Suppressor macrophage treated with lipopolysaccharide for 4 hours (primary cell): ENCODE results near the gene TUBA8.
A peak's percentile ranks its signal among the peaks of the same experiment; 100 is the strongest.
"Not testable (repeated sequence)": the region's sequence is repeated elsewhere in the genome, so short reads cannot be mapped to it uniquely, and the experiment has no call there.

Experiments used
- DNase-seq: peaks from one replicate; pipeline ENCODE4 v3.0.0-alpha.2; 2020

The TUBA8 gene

DNA sequence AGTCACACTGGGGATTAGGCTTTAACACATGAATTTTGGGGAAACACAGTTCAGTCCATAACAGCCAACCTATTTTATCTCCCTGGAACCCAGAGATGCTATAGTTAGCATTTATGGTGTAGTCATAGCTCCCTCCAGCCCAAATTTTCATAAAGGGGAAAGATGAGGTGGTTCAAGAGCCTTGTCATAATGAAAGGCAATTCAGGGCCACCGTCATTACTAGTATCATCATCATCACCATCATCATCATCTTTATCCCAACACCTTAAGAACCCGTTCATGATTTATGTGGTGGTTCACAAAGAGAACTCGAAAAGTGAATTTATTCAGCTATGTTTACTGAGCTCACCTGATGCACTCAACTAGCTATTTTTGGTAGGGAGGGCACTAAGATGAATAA, 2.4 kb upstream of the TUBA8 start:
- DNase-seq: no peak

DNA sequence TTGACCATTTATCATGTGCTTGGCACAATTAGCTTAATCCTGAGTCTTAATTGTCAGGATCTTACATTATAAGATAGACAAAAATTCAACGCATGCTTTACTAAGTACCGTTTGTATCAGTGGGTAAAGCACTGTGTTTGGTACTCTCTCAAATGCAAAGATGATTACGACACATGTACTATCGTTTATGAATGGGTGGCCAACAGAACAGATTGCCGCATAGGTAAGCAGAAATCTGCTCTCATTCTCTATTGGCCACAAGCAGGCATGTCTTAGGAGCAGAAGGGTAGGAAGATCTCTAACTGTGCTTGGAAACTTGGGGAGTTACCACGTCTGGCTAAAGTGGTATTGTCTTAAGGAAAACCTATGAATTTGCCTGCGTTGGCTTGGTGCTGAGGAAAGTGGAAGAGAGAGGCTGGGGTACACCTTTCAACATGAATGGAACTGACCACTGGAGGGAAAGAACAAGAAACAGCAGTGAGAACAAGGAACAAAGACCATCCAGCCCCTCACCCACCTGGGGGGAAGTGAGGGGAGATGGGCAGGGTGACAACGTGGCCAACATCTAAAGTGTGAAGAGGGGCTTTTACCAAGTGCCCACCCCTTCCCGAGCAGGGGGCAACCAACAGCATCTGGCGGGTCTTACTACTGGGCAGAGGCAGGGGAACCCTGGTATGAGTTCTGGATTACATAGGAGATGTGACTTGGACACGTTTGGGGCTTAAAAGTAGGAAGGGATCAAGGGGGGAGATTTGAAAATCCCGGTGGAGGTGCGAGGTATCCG, 1.0 kb upstream of the TUBA8 start:
- DNase-seq: no peak

DNA sequence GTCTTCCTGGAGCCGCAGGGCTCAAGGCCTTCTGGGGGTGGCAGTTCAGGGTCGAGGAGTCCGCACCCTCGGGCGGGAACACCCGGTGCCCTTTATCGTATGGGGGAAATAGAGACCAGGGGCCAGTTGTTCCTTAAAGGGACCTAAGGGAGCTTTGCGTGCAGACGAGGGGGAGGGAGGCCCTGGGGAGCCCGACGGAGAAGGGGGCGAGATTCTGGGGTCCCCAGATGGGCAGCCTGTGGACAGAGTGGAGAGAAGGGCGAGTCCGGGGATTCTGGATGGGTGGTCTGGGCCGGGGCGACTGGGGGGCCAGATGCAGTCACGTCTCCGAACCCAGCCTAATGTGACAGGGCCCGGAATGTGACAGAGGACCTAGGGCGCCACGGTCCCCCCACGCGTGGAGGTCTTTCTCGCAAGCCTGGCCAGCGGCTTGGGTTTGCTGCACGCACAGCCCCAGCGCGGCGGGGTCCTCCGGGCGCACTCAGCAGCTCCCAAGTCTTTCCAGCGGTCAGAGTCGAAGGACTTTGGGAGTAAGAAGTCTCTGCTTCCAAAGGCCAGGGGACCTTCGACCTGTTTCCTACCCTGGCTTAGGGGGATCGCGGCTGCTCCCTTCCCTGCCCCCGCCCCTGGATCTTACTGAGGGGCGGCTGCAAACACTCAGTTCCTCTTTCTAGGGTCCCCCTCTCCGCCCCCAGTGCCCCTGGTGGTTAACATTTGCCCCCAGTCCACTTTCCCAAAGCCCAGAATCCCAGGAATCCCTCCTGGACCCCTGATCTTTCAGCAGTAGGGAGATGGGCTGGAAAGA, 547 bp downstream of the TUBA8 start:
- DNase-seq: no peak

DNA sequence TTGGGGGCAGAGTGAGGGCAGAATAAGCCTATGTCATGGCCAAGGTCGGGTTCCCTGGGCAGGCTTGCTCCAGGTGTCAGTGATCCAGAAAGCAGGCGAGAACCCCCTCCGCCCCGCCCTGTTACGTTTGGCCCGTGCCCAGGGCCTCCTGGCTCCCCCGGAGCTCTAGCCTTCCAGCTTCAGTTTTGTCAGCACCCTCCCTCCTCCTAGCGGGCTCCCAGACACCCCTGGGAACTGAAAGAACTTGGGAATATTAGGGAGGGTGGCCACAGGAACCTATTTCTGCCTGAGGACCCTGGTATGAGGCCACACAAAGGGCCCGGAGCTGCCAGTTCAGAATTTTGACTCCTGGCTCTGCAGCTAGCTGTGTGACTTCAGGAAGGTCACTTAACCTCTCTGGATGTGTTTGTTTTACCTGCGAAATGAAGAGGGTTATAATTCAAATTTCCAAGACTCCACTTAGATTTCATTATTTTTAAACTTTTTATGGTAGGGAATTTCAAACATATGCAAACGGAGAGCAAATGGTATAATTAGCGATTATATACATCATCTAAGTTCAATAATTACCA, 1.2 kb downstream of the TUBA8 start:
- no peak for DNase-seq

GRCh38 chr22:18112440-18112839, 1.8 kb downstream of the TUBA8 start:
- DNase-seq: no peak

GRCh38 chr22:18113680-18114394, 3.2 kb downstream of the TUBA8 start:
- DNase-seq: peak; percentile 28

DNA sequence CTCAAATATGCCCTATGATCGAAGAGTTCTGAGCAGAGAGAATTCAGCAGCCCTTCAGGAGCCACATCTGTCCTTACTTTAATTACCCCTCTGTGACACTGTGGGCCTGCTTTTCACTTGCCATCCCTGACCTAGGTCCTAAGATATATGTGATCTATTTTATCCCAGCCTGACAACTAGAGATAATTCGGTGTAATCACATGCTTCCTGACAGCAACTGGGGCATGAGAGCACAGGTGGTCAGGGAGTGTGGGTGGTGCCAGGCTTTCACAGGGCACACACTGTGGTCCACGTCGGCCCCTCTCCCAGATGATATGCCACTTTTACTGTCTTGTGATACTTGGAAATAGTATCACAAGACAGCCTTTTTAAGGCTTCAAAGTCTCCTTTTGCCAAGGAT, 3.9 kb downstream of the TUBA8 start:
- DNase-seq: no peak

GRCh38 chr22:18114976-18115652, 4.5 kb downstream of the TUBA8 start:
- no peak for DNase-seq

- DNase-seq: peak; percentile 16
Observed at GRCh38 chr22:18115906-18116371, 5.3 kb downstream of the TUBA8 start.

DNA sequence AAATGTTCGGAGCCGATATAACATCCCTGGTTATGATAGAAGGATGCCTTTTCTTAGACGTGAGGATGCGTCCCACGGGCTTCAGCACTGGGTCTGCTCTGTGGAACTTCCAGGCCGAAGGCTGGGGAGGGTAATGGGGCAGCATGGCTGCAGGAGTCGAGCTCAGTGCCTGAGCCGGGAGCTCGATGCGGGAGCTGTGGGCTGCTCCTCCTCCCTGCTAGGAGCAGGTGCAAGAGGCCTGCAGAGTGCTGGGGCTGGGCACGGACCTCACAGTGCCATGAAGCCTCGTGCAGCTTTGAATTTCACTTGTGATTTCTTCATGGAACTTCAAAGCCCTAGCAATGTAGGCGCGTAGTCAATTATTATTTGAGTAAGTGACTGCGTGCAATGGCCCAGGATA, 6.0 kb downstream of the TUBA8 start:
- DNase-seq: no peak

GRCh38 chr22:18118345-18118915, 7.8 kb downstream of the TUBA8 start:
- DNase-seq: no peak

GRCh38 chr22:18119409-18120110, 9.0 kb downstream of the TUBA8 start:
- peak; percentile 42 for DNase-seq

GRCh38 chr22:18120857-18121256, 10.2 kb downstream of the TUBA8 start:
- DNase-seq: no peak

GRCh38 chr22:18121506-18121905, 10.9 kb downstream of the TUBA8 start:
- no peak for DNase-seq

GRCh38 chr22:18121954-18122554, 11.4 kb downstream of the TUBA8 start:
- no peak for DNase-seq

GRCh38 chr22:18123476-18124025, 12.9 kb downstream of the TUBA8 start:
- DNase-seq: not testable (repeated sequence)

- no peak for DNase-seq
Observed at GRCh38 chr22:18126606-18127005, 16.0 kb downstream of the TUBA8 start.

GRCh38 chr22:18130018-18130417, 19.4 kb downstream of the TUBA8 start:
- DNase-seq: no peak

DNA sequence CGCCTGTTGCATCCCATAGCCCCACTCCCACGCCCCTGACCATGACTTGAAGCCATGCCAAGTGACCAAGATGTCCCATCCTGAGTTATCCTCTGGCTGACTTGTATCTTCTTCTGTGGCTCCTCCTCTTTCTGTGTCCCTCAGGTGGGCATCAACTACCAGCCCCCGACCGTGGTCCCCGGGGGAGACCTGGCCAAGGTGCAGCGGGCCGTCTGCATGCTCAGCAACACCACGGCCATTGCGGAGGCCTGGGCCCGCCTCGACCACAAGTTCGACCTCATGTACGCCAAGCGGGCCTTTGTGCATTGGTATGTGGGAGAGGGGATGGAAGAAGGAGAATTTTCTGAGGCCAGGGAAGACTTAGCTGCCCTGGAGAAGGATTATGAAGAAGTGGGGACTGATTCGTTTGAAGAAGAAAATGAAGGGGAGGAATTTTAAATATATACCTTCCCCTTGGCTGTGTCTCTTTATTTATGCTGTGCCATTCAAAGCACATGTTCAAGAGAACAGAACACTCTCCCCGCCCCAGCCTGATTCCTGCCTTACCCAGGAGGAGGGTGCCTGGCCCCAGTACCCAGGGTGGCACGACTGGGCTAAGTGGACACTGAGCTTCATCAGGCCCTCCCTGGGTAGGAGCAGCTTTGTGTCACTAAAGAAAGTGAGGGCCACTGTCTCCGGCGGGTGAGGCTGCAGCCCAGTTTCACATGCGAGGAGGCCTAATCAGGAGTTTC, 20.3 kb downstream of the TUBA8 start:
- DNase-seq: no peak

GRCh38 chr22:18133452-18133851, 22.8 kb downstream of the TUBA8 start:
- no peak for DNase-seq
